Liver (tissue), 4 donors: ENCODE results near the gene TNK1. TPM values are rescaled to one million over a fixed set of nuclear protein-coding genes. Genes with fewer than 3 reads are reported as not detected.

Experiments used
- polyA plus RNA-seq, 2 donors: library from polyadenylated mRNA; stranded (reverse) in 1 of 2; unstranded in 1 of 2; fragments of 200-250 nt in 1 of 2; fragments of >200 nt in 1 of 2; fragmentation: Nextera tagmentation in 1 of 2; extraction: Ambion mirVana in 1 of 2; gene quantifications; one replicate each; pipeline versions ENCODE4 v1.2.1 to v1.2.3, GENCODE V29; 2013 to 2015
- total RNA-seq, 2 donors: library from RNA; depleted of rRNA; stranded (reverse); fragments of >200 nt; gene quantifications; one replicate each; pipeline ENCODE4 v1.2.3, GENCODE V29; 2014
- donor health status: healthy.
- donor health status: healthy.
- donor health status: healthy.

TNK1 gene
- total and polyA plus RNA-seq, 4 donors, result 0.05 to 3.5 (median 2.5) TPM

Other genes starting within 250 kb of the TNK1 start
Only the 30 nearest of the 38 such genes appear.
- 1 to 10 TPM; 2.1 to 5.7 TPM for gene DLG4, start 161.3 kb upstream of the TNK1 start, total RNA-seq
- 1 to 10 TPM in 1 of 2 donors, under 1 TPM in 1; 0.40 to 1.6 TPM for gene DLG4, start 161.3 kb upstream of the TNK1 start, polyA plus RNA-seq
- 1,000 to 10,000 TPM in 1 of 2 donors, 100 to 1,000 TPM in 1; 185 to 1,110 TPM for gene ACADVL, start 161.2 kb upstream of the TNK1 start, total RNA-seq
- 1,000 to 10,000 TPM; 1,107 to 1,301 TPM for gene ACADVL, start 161.2 kb upstream of the TNK1 start, polyA plus RNA-seq
- gene DVL2, start 146.6 kb upstream of the TNK1 start, total RNA-seq, result 10 to 100 TPM; 16.7 to 24.5 TPM
- 1 to 10 TPM; 3.4 to 5.9 TPM for gene DVL2, start 146.6 kb upstream of the TNK1 start, polyA plus RNA-seq
- gene PHF23, start 141.6 kb upstream of the TNK1 start, total RNA-seq, result 10 to 100 TPM; 14.6 to 15.8 TPM
- 10 to 100 TPM; 14.0 to 18.3 TPM for gene PHF23, start 141.6 kb upstream of the TNK1 start, polyA plus RNA-seq
- gene GABARAP, start 138.6 kb upstream of the TNK1 start, total RNA-seq, result 10 to 100 TPM; 74.4 to 88.4 TPM
- gene GABARAP, start 138.6 kb upstream of the TNK1 start, polyA plus RNA-seq, result 100 to 1,000 TPM; 322 to 489 TPM
- gene CTDNEP1, start 129.4 kb upstream of the TNK1 start, total RNA-seq, result 10 to 100 TPM; 15.2 to 21.9 TPM
- gene CTDNEP1, start 129.4 kb upstream of the TNK1 start, polyA plus RNA-seq, result 10 to 100 TPM; 11.0 to 28.6 TPM
- gene ELP5, start 128.9 kb upstream of the TNK1 start, total RNA-seq, result 10 to 100 TPM; 19.3 to 24.1 TPM
- gene ELP5, start 128.9 kb upstream of the TNK1 start, polyA plus RNA-seq, result 10 to 100 TPM; 29.1 to 38.4 TPM
- gene CLDN7, start 118.6 kb upstream of the TNK1 start, total RNA-seq, result 10 to 100 TPM in 1 of 2 donors, 1 to 10 TPM in 1; 3.0 to 20.2 TPM
- gene CLDN7, start 118.6 kb upstream of the TNK1 start, polyA plus RNA-seq, result 10 to 100 TPM; 19.1 to 35.0 TPM
- gene SLC2A4, start 99.4 kb upstream of the TNK1 start, total RNA-seq, result 10 to 100 TPM in 1 of 2 donors, 1 to 10 TPM in 1; 1.2 to 10.6 TPM
- gene SLC2A4, start 99.4 kb upstream of the TNK1 start, polyA plus RNA-seq, result 1 to 10 TPM in 1 of 2 donors, under 1 TPM in 1; 0.42 to 1.9 TPM
- gene YBX2, start 86.5 kb upstream of the TNK1 start, total RNA-seq, result under 1 TPM; 0.61 to 0.75 TPM
- under 1 TPM; 0.33 to 0.53 TPM for gene YBX2, start 86.5 kb upstream of the TNK1 start, polyA plus RNA-seq
- gene EIF5A, start 73.5 kb upstream of the TNK1 start, total RNA-seq, result 100 to 1,000 TPM; 179 to 206 TPM
- 100 to 1,000 TPM; 399 to 506 TPM for gene EIF5A, start 73.5 kb upstream of the TNK1 start, polyA plus RNA-seq
- gene GPS2, start 65.7 kb upstream of the TNK1 start, total RNA-seq, result 10 to 100 TPM; 20.8 TPM
- 10 to 100 TPM; 24.7 to 43.1 TPM for gene GPS2, start 65.7 kb upstream of the TNK1 start, polyA plus RNA-seq
- 10 to 100 TPM in 1 of 2 donors, 1 to 10 TPM in 1; 8.1 to 14.2 TPM for gene NEURL4, start 51.8 kb upstream of the TNK1 start, total RNA-seq
- 1 to 10 TPM in 1 of 2 donors, under 1 TPM in 1; 0.76 to 6.6 TPM for gene NEURL4, start 51.8 kb upstream of the TNK1 start, polyA plus RNA-seq
- gene ACAP1, start 44.6 kb upstream of the TNK1 start, total RNA-seq, result 1 to 10 TPM; 4.9 to 7.4 TPM
- gene ACAP1, start 44.6 kb upstream of the TNK1 start, polyA plus RNA-seq, result 1 to 10 TPM; 1.1 to 4.5 TPM
- gene KCTD11, start 28.9 kb upstream of the TNK1 start, total RNA-seq, result 1 to 10 TPM in 1 of 2 donors, under 1 TPM in 1; 0.89 to 2.0 TPM
- gene KCTD11, start 28.9 kb upstream of the TNK1 start, polyA plus RNA-seq, result 1 to 10 TPM in 1 of 2 donors, under 1 TPM in 1; 0.39 to 3.5 TPM
- gene TMEM95, start 25.9 kb upstream of the TNK1 start, total RNA-seq, result not detected
- gene TMEM95, start 25.9 kb upstream of the TNK1 start, polyA plus RNA-seq, result not detected
- gene PLSCR3, start 13.4 kb downstream of the TNK1 start, total RNA-seq, result 1 to 10 TPM; 2.8 to 4.2 TPM
- 10 to 100 TPM in 1 of 2 donors, 1 to 10 TPM in 1; 4.0 to 10.9 TPM for gene PLSCR3, start 13.4 kb downstream of the TNK1 start, polyA plus RNA-seq
- gene TMEM256, start 23.0 kb downstream of the TNK1 start, total RNA-seq, result 100 to 1,000 TPM in 1 of 2 donors, 10 to 100 TPM in 1; 30.0 to 130 TPM
- 10 to 100 TPM; 95.6 to 99.8 TPM for gene TMEM256, start 23.0 kb downstream of the TNK1 start, polyA plus RNA-seq
- 1 to 10 TPM in 1 of 2 donors, under 1 TPM in 1; 0.47 to 1.3 TPM for gene NLGN2, start 26.8 kb downstream of the TNK1 start, total RNA-seq
- gene NLGN2, start 26.8 kb downstream of the TNK1 start, polyA plus RNA-seq, result 1 to 10 TPM in 1 of 2 donors, under 1 TPM in 1; 0.24 to 2.4 TPM
- gene SPEM1, start 39.2 kb downstream of the TNK1 start, total RNA-seq, result not detected
- gene SPEM1, start 39.2 kb downstream of the TNK1 start, polyA plus RNA-seq, result not detected
- gene SPEM2, start 44.5 kb downstream of the TNK1 start, total RNA-seq, result not detected
- gene SPEM2, start 44.5 kb downstream of the TNK1 start, polyA plus RNA-seq, result not detected
- gene SPEM3, start 47.8 kb downstream of the TNK1 start, total RNA-seq, result not detected
- not detected for gene SPEM3, start 47.8 kb downstream of the TNK1 start, polyA plus RNA-seq
- 1 to 10 TPM; 1.6 to 2.9 TPM for gene TMEM102, start 54.3 kb downstream of the TNK1 start, total RNA-seq
- gene TMEM102, start 54.3 kb downstream of the TNK1 start, polyA plus RNA-seq, result 1 to 10 TPM; 1.6 to 3.3 TPM
- under 1 TPM; 0.19 to 0.25 TPM for gene FGF11, start 58.4 kb downstream of the TNK1 start, total RNA-seq
- under 1 TPM; 0.17 to 0.21 TPM for gene FGF11, start 58.4 kb downstream of the TNK1 start, polyA plus RNA-seq
- gene CHRNB1, start 64.0 kb downstream of the TNK1 start, total RNA-seq, result 1 to 10 TPM; 4.2 to 7.4 TPM
- 10 to 100 TPM in 1 of 2 donors, 1 to 10 TPM in 1; 7.0 to 11.5 TPM for gene CHRNB1, start 64.0 kb downstream of the TNK1 start, polyA plus RNA-seq
- gene ZBTB4, start 98.5 kb downstream of the TNK1 start, total RNA-seq, result 1 to 10 TPM; 4.6 to 6.0 TPM
- 1 to 10 TPM; 1.5 to 5.7 TPM for gene ZBTB4, start 98.5 kb downstream of the TNK1 start, polyA plus RNA-seq
- not detected for gene SLC35G6, start 100.4 kb downstream of the TNK1 start, total RNA-seq
- gene SLC35G6, start 100.4 kb downstream of the TNK1 start, polyA plus RNA-seq, result not detected
- gene POLR2A, start 103.3 kb downstream of the TNK1 start, total RNA-seq, result 10 to 100 TPM; 53.5 to 54.4 TPM
- gene POLR2A, start 103.3 kb downstream of the TNK1 start, polyA plus RNA-seq, result 10 to 100 TPM; 13.3 to 16.2 TPM
- gene TNFSF12, start 168.0 kb downstream of the TNK1 start, total RNA-seq, result 1 to 10 TPM; 4.2 to 5.7 TPM
- 10 to 100 TPM in 1 of 2 donors, 1 to 10 TPM in 1; 5.2 to 13.1 TPM for gene TNFSF12, start 168.0 kb downstream of the TNK1 start, polyA plus RNA-seq
- gene TNFSF13, start 177.7 kb downstream of the TNK1 start, total RNA-seq, result 1 to 10 TPM; 1.4 to 4.6 TPM
- gene TNFSF13, start 177.7 kb downstream of the TNK1 start, polyA plus RNA-seq, result 1 to 10 TPM; 4.4 to 9.3 TPM